Heart left ventricle (tissue), 16 donors: ENCODE data around the gene RNU11. TPM values are rescaled to one million over a fixed set of nuclear protein-coding genes. Genes with fewer than 3 reads are reported as not detected.
"Not testable (repeated sequence)": the region's sequence is repeated elsewhere in the genome, so short reads cannot be mapped to it uniquely, and the experiment has no call there.

Source experiments
- ATAC-seq, 4 donors: fragments of 200-7000 bp; cut with Tn5 transposase; one replicate each; pipeline ENCODE4 v1.9.1; 2020 to 2022; ENCODE audit warnings: moderate library complexity in 4 of 4, mild to moderate bottlenecking in 3 of 4, moderate number of reproducible peaks in 1 of 4
- DNase-seq, 5 donors: peaks; one replicate each; pipeline ENCODE4 v3.0.0-alpha.2; 2020
- H3K27ac ChIP-seq, 12 donors: fragments of 200-600 bp; sonication (generic) in 4 of 12; one replicate each; pipeline versions ENCODE4 v1.5.0 to v1.8.0; 2016 to 2022; ENCODE audit warnings: mild to moderate bottlenecking in 2 of 12
- H3K27me3 ChIP-seq, 9 donors: fragments of 200-600 bp; sonication (generic) in 2 of 9; one replicate each; pipeline versions ENCODE4 v1.5.1 to v1.8.0; 2016 to 2022; ENCODE audit warnings: mild to moderate bottlenecking in 3 of 9
- H3K36me3 ChIP-seq, 9 donors: fragments of 200-600 bp; sonication (generic) in 2 of 9; one replicate each; pipeline versions ENCODE4 v1.5.0 to v1.8.0; 2018 to 2022; ENCODE audit warnings: mild to moderate bottlenecking in 2 of 9
- H3K4me1 ChIP-seq, 12 donors: fragments of 200-600 bp; sonication (generic) in 4 of 12; one replicate each; pipeline versions ENCODE4 v1.5.0 to v1.8.0; 2016 to 2022; ENCODE audit warnings: mild to moderate bottlenecking in 3 of 12
- H3K4me3 ChIP-seq, 12 donors: fragments of 200-600 bp; sonication (generic) in 4 of 12; one replicate each; pipeline versions ENCODE4 v1.5.0 to v1.8.0; 2017 to 2022; ENCODE audit warnings: mild to moderate bottlenecking in 9 of 12, moderate library complexity in 4 of 12
- H3K9me3 ChIP-seq, 12 donors: fragments of 200-600 bp; sonication (generic) in 4 of 12; one replicate each; pipeline versions ENCODE4 v1.5.0 to v1.8.0; 2016 to 2022; ENCODE audit warnings: mild to moderate bottlenecking in 1 of 12
- POLR2A ChIP-seq, 2 donors: fragments of 450-650 bp; IDR thresholded peaks; one replicate each; pipeline ENCODE4 v1.6.1; 2017; ENCODE audit warnings: antibody characterized with exemption in 2 of 2, mild to moderate bottlenecking in 2 of 2, moderate library complexity in 2 of 2
- WGBS, 4 donors: extraction: QIAGEN DNeasy Blood & Tissue Kit in 2 of 4; methylation state at CpG; one replicate each; pipeline versions ENCODE4 v1.1.5 to v1.1.7; 2013 to 2018; 5-methylcytosine and 5-hydroxymethylcytosine counted together
- intact Hi-C, 10 donors: fragments of 100-400 bp; cut with DNase I; formaldehyde crosslinking; loops; one replicate each; pipeline versions ENCODE4 v1.11.1 to v1.14.2; 2022
- polyA plus RNA-seq, 2 donors: library from polyadenylated mRNA; stranded (reverse); fragments of 200-250 nt; gene quantifications; one replicate each; pipeline ENCODE4 v1.2.3, GENCODE V29; 2013
- total RNA-seq, 9 donors: library from RNA; depleted of rRNA in 2 of 9; stranded (reverse); fragments of >200 nt in 2 of 9; fragmentation: NEBNext Ultra II Directional in 3 of 9; extraction: Animal tissue kit (Norgen Biotek cat#: 25700) in 3 of 9; gene quantifications; one replicate each; pipeline versions ENCODE4 v1.1.0 to v1.2.4, GENCODE V29; 2016 to 2023
- TF ChIP-seq, protein P1 (sequence below), 12 donors: fragments of 200-600 bp; sonication (generic) in 4 of 12; IDR thresholded peaks; one replicate each; pipeline versions ENCODE4 v1.5.0 to v1.8.0; 2018 to 2022; ENCODE audit warnings: antibody characterized with exemption in 12 of 12, mild to moderate bottlenecking in 5 of 12
- donor health status: ischemic (EF 13 %, LVEDD 7.1; RV severe dilation, severe dysfunction).
- donor health status: healthy with polysubstance abuse.
- donor health status: DM: no; HTN: yes; CAD: no.
- donor health status: DM: no; HTN: no; CAD: no.
- donor health status: ischemic (EF 25% LVEDD 6.9; RV normal size, moderate dysfunction).
- donor health status: ischemic (EF 25% LVEDD 5.7; RV mildly dilated, moderate dysfunction).
- donor health status: healthy.
- donor health status: DM: yes; HTN: yes; CAD: no.
- donor health status: ischemic (EF 35%, LVEDD 5.7; RV mildly dilated, moderate dysfunction).
- donor health status: nonischemic (EF 11% LVEDD 7.7; RV severe dilation, severe dysfunction).
- donor health status: DM: yes; HTN: yes; CAD: no.
- donor health status: PGD.
- donor health status: ischemic (EF 29% LVEDD 5.4; RV normal size, mild dysfunction).
- donor health status: nonischemic (EF 23%, LVEDD 6.1; RV moderate dilation, normal function).

The RNU11 gene
- total and polyA plus RNA-seq, 11 donors = not detected

DNA sequence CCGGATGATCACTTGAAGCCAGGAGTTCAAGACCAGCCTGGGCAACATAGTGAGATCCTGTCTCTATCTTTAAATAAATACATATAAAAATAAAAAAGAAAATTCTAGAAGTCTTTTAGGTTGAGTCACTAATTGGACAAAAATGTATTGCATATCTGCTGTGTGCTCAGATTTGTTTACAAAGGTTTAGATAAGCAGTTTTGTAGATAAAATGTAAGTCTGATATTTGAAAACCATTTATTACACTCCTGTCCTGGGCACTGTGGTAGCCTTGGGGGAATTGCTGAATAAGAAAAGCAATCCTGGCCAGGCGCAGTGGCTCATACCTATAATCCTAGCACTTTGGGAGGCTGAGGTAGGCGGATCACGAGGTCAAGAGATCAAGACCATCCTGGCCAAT lies 31.8 kb downstream of the RNU11 start:
- Histone ChIP-seq H3K9me3 (no peaks in the 10 kb centered on the region), H3K27ac (no peak overlapping the region), H3K27me3 (no peaks in the 10 kb centered on the region), H3K36me3 (peaks cover 0 to 45% (median 30%) of the 10 kb centered on the region in 9 donors), H3K4me1 (peaks cover 0 to 4% (median 0%) of the 10 kb centered on the region in 12 donors), H3K4me3 (no peak overlapping the region)
- no peak for ATAC-seq
- intact Hi-C loops = no loop called here
- 95 to 100% (median 97%) methylated on average over 4 of the region's 4 CpGs for WGBS, 4 donors
- TF ChIP-seq, protein P1, sequence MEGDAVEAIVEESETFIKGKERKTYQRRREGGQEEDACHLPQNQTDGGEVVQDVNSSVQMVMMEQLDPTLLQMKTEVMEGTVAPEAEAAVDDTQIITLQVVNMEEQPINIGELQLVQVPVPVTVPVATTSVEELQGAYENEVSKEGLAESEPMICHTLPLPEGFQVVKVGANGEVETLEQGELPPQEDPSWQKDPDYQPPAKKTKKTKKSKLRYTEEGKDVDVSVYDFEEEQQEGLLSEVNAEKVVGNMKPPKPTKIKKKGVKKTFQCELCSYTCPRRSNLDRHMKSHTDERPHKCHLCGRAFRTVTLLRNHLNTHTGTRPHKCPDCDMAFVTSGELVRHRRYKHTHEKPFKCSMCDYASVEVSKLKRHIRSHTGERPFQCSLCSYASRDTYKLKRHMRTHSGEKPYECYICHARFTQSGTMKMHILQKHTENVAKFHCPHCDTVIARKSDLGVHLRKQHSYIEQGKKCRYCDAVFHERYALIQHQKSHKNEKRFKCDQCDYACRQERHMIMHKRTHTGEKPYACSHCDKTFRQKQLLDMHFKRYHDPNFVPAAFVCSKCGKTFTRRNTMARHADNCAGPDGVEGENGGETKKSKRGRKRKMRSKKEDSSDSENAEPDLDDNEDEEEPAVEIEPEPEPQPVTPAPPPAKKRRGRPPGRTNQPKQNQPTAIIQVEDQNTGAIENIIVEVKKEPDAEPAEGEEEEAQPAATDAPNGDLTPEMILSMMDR (IDR thresholded peaks at IDR 0.05) = no peak
- no peak for TF ChIP-seq POLR2A (IDR thresholded peaks at IDR 0.05)
- no peak for DNase-seq

GRCh38 chr1:28682840-28683239 lies 34.4 kb downstream of the RNU11 start:
- Histone ChIP-seq H3K4me1 (no peaks in the 10 kb centered on the region), H3K9me3 (no peaks in the 10 kb centered on the region), H3K27ac (no peak overlapping the region), H3K36me3 (peaks cover 0 to 59% (median 49%) of the 10 kb centered on the region in 9 donors), H3K4me3 (no peak overlapping the region), H3K27me3 (no peaks in the 10 kb centered on the region)
- TF ChIP-seq POLR2A (IDR thresholded peaks at IDR 0.05) = no peak
- TF ChIP-seq, protein P1 (IDR thresholded peaks at IDR 0.05) = no peak
- 88 to 94% (median 90%) methylated on average over 6 of the region's 6 CpGs for WGBS, 4 donors
- ATAC-seq (no peak), DNase-seq (no peak)
- intact Hi-C loops = no loop called here

DNA sequence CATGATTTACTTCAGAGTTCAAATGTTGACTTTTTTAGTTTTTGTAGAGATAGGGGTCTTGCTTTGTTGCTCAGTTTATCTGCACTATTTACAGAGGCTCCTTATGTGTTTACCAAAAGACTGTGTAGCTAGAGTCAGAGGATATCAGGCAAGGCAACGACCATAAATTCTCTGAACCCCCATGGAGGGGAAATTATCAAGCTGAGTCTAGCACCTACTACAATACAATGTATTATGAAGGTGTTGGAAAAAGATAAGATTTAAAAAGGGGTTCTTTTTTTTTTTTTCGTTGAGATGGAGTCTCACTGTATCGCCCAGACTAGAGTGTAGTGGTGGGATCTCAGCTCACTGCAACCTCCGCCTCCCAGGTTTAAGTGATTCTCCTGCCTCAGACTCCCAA lies 36.5 kb downstream of the RNU11 start:
- ATAC-seq = no peak
- no peaks in the 10 kb centered on the region for H3K27me3 ChIP-seq
- H3K27ac ChIP-seq = no peak overlapping the region
- intact Hi-C loops = no loop called here
- H3K9me3 ChIP-seq = no peaks in the 10 kb centered on the region
- peaks cover 0 to 68% (median 50%) of the 10 kb centered on the region in 9 donors for H3K36me3 ChIP-seq
- H3K4me3 ChIP-seq = no peak overlapping the region
- WGBS, 4 donors = 81 to 86% (median 85%) methylated on average over 4 of the region's 4 CpGs
- H3K4me1 ChIP-seq = no peaks in the 10 kb centered on the region
- TF ChIP-seq, protein P1 (IDR thresholded peaks at IDR 0.05) = no peak
- TF ChIP-seq POLR2A (IDR thresholded peaks at IDR 0.05) = no peak
- no peak for DNase-seq

DNA sequence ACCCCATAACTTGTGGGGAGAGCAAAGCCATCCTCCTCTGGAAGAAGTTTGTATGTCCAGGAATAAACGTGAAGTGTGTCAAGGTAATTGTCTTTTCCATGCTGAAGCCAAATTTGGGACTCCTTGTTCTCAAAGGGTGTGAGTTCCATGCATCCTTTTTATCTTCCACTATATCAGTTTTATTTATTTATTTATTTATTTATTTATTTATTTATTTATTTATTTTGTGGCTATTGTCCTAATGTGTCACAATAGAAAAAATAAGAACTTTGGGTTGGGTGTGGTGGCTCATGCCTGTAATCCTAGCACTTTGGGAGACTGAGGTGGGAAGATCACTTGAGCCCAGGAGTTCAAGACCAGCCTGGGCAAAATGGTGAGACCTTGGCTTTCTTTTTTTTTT lies 43.2 kb downstream of the RNU11 start:
- H3K27me3 ChIP-seq, H3K4me1 ChIP-seq, ATAC-seq, H3K9me3 ChIP-seq, H3K4me3 ChIP-seq, DNase-seq, H3K27ac ChIP-seq, intact Hi-C loops: not testable (repeated sequence)
- H3K36me3 ChIP-seq = peaks cover 0 to 81% (median 51%) of the 10 kb centered on the region in 9 donors
- 80 to 96% (median 91%) methylated on average over 1 of the region's 1 CpG for WGBS, 4 donors

Other genes with a start within 250 kb of the RNU11 start
- 10 to 100 TPM in 2 of 9 donors, 1 to 10 TPM in 7; 2.4 to 20.1 (median 5.0) TPM for gene RCC1, start 142.6 kb upstream of the RNU11 start, total RNA-seq
- 10 to 100 TPM in 1 of 2 donors, 1 to 10 TPM in 1; 3.4 to 24.1 TPM for gene RCC1, start 142.6 kb upstream of the RNU11 start, polyA plus RNA-seq
- gene TRNAU1AP, start 95.5 kb upstream of the RNU11 start, total RNA-seq = 10 to 100 TPM in 8 of 9 donors, 1 to 10 TPM in 1; 7.9 to 26.6 (median 15.5) TPM
- 10 to 100 TPM; 15.1 to 16.8 TPM for gene TRNAU1AP, start 95.5 kb upstream of the RNU11 start, polyA plus RNA-seq
- gene RAB42, start 56.3 kb upstream of the RNU11 start, total RNA-seq = 10 to 100 TPM in 1 of 9 donors, 1 to 10 TPM in 4, under 1 TPM in 4; 0.49 to 13.1 (median 1.2) TPM
- gene RAB42, start 56.3 kb upstream of the RNU11 start, polyA plus RNA-seq = under 1 TPM; 0.49 to 0.50 TPM
- gene TAF12, start 5.5 kb upstream of the RNU11 start, total RNA-seq = 10 to 100 TPM; 18.3 to 38.5 (median 21.1) TPM
- gene TAF12, start 5.5 kb upstream of the RNU11 start, polyA plus RNA-seq = 10 to 100 TPM; 29.0 to 35.7 TPM
- 1 to 10 TPM; 4.3 to 8.5 (median 6.1) TPM for gene GMEB1, start 20.2 kb downstream of the RNU11 start, total RNA-seq
- 1 to 10 TPM; 2.2 to 7.0 TPM for gene GMEB1, start 20.2 kb downstream of the RNU11 start, polyA plus RNA-seq
- 10 to 100 TPM; 31.3 to 56.3 (median 40.0) TPM for gene YTHDF2, start 88.3 kb downstream of the RNU11 start, total RNA-seq
- 10 to 100 TPM; 20.7 to 30.4 TPM for gene YTHDF2, start 88.3 kb downstream of the RNU11 start, polyA plus RNA-seq
- gene OPRD1, start 163.6 kb downstream of the RNU11 start, total RNA-seq = under 1 TPM in 2 of 9 donors, not detected in 7; 0.02 TPM
- gene OPRD1, start 163.6 kb downstream of the RNU11 start, polyA plus RNA-seq = under 1 TPM; under 0.01 TPM